NOMO-1 (cell line): ENCODE data around the gene TTC21A.
A peak's percentile ranks its signal among the peaks of the same experiment; 100 is the strongest.

Source experiments
- DNase-seq, 2 experiments: peaks; one replicate each; lab custom pipeline; 2025; ENCODE audit not compliant: unreplicated experiment in 2 of 2; lab: John Stamatoyannopoulos, UW

Gene TTC21A

DNA sequence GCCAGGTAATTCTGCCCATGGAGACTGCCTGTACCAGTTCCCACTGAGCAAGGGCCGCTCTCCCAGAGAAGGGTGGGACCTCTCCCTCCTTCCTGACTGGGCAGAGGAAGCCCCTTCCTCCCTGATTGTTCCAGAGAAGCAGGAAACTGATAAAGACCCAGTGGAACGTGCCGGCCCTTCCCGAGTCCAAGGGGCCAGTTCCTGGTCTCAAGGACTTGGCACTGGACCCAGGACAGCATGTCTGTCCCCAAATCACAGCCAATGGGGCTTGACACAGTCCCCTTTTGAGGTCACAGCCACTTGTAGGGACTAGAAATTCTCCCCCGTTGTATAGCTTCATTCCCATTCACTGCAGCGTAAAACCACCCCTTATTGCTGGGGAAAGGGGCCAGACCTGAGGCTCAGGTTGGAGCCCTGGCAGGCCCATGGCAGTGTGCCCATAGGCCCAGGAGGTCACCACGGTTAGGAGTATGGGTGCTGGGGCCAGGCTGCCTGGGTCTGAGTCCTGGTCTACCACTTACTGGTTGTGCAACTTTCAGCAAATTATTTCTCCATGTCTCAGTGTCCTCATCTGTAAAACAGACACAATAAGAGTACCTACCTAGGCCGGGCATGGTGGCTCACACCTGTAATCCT, 27.8 kb downstream of the TTC21A start:
- DNase-seq: no peak

DNA sequence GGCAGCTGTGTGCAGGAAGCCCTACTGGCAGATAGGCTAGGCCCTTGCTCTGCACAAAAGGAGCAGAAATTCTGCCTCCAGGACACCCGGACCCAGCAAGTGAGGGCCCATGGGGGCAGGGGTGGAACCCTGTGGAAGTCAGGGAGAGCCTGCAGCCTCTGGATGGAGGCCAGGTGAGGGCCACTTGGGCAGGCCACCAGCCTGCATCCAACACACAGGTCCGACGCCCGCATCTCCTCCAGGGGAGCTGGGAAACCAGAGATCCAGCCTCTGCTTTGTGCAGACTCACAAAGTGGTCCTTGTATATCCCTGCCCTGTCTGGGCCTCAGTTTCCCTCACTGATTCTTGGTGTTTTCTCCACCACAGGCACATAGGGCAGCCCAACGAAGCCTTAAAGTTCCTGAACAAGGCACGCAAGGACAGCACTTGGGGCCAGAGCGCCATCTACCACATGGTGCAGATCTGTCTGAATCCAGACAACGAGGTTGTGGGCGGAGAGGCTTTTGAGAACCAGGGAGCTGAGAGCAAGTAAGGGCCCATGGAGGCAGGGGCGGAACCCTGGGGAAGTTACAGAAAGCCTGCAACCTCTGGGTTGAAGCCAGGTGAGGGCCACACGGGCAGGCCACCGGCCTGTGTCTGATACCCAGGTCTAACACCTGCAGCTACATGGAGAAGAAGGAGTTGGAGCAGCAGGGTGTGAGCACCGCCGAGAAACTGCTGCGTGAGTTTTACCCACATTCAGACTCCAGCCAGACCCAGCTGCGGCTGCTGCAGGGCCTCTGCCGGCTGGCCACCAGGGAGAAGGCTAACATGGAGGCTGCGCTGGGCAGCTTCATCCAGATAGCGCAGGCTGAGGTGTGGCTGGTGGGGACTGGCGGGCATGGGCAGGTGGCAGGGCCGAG, 29.3 kb downstream of the TTC21A start:
- no peak for DNase-seq

DNA sequence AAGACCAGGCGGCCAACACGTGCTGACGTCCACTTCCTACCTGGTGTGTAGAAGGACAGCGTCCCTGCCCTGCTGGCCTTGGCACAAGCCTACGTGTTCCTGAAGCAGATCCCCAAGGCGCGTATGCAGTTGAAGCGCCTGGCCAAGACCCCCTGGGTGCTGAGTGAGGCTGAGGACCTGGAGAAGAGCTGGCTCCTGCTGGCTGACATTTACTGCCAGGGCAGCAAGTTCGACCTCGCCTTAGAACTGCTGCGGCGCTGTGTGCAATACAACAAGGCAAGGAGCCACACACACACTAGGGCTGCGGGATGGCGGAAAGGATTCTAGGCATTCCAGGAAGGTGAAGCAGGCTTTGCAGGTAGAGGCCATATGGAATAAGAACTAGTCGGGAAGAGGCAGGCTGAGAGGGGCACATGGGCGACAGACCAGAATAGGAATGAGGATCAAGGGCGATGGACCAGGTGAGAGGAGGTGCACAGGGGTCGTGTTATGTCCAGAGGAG, 30.0 kb downstream of the TTC21A start:
- no peak for DNase-seq

DNA sequence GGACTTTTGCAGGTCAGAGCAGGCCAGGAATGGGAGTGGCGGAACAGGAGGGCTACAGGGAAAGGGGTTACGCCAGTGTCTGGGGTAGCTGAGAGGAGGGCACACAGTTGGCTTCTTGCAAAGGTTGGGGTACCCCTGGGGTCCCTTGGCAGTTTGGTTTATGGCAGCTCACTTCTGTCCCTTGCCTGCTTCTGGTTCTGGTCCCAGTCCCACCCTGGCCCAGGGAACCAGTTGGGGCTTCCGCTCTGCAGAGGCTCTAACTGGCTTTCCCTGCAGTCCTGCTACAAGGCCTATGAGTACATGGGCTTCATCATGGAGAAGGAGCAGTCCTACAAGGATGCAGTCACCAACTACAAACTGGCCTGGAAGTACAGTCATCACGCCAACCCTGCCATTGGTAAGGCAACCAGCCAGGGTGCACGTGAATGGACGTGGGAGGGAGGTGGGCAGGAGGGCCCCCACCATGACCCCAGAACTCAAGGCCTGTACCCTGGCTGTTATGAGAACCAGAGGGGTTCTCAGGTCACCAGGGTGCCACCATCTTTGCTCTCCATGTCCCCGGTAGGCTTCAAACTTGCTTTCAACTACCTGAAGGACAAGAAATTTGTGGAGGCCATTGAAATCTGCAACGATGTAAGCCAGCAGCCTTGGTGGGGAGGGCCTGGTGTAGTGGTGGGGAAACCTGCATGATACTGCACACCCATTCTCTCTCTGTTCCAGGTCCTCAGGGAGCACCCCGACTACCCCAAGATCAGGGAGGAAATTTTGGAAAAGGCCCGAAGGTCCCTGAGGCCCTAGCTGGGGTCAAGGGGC, 30.7 kb downstream of the TTC21A start:
- DNase-seq: no peak

DNA sequence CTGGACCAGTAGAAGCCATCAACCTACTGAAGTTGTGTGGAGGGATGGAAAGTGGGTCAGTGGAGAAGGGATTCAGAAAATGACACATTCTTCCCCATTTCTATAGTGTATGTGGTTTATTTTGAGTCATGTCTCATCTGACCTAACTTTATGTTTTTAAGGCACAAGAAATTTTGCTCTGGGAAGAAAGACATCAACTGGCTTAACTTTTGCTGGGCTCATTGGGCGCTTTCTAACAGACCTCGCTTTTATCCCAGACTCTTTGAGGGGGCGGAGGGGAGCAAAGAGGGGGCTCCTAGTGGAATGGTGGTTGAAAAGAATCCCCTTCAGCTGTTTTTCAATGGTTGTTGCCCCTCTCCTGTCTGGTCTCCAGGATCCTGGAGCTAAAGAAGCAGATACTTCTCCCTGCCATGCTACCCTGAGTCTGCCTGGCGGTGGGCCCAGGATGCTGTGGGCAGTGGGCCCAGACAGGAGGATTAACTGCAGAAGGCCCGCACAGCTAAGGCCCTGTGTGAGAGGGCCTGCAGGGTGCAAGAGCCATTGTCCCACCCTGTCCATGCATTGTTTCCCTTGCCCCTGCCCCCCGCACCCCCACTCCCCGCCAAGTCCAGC, 31.4 kb downstream of the TTC21A start:
- no peak for DNase-seq

DNA sequence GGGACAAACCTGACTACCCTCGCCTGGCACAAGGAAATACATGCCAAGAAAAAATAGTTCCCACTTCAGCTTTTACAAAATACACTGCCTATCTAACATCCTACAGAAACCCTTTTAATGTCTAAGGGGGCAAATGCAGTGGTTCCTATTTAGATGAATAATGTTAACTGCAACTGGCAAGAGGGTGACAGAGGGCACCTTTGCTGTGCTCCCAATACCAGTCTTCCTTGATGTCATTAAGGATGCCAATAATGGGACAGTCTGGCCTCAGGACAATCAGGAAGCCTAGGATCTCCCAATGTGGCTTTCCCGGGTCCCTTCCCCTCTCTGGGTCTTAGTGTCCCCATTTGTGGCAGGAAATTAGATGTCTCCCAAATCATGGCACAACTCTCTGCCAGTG, 32.0 kb downstream of the TTC21A start:
- no peak for DNase-seq

DNA sequence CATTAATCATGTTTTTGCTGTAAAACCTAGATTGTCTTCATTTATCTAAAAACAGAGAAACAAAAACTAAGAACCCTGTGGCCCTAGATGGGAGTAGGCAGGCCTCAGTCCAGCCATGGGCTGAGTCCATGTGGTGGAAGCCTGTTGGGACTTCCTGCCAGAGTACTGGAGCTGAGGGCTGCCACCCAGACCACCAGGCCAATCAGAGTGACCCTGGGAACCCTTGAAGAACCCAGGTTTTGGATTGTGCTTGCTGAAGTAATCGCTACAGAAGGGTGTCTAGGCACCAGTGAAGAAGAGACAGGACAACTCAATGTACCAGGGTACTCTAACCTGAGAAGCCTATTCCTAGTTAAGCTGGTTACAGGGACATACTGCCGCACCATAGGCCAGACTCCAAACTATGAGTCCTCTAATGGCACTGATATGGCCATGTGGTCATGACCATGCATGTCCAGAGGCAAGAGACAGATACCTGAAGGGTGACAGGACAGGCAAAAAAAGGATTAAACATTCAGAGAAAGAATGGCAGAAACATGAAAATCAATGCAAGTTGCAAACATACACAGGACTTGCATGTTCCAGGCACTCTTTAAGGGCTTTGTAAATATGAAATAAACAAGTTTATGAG, 33.0 kb downstream of the TTC21A start:
- DNase-seq: no peak

DNA sequence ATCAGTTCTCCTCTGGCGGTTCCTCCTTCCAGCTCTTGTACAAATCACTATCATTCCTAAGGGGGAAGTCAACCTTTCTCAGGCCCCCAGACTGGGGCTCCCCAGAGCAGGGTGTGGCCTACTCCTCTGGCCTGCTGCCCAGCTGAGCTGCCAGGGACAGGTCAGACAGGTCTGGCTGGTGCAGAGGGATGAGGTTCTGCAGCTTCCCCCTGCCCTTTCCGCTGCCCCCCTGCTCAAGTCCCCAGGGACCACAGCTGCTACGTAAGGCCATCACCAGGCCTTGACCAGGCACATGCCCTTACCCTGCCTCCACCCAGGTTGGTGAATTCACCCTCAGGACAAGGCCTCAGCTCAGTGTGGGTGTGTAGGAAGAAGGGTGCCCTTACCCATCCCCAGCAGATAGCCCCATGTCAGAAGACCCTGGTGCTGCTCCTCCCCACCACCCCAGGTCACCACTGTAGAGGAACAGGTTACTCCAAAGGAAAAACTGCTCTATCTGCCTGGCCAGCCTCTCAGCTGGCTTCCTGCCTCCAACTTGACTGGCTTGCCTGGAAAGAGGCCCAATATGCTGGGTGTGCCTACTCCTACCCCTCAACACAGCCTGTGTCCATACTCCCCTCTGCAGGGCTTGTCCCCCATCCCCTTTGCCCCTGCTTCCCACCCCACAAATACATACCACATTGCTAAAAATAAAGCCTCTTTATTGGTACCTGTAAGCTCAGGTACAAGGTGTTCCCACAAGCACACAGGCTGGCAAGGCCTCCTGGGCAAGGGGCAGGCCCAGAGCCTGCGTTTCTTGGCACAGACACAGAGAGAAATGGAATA, 33.9 kb downstream of the TTC21A start:
- DNase-seq: peak; percentile 11 to 33

DNA sequence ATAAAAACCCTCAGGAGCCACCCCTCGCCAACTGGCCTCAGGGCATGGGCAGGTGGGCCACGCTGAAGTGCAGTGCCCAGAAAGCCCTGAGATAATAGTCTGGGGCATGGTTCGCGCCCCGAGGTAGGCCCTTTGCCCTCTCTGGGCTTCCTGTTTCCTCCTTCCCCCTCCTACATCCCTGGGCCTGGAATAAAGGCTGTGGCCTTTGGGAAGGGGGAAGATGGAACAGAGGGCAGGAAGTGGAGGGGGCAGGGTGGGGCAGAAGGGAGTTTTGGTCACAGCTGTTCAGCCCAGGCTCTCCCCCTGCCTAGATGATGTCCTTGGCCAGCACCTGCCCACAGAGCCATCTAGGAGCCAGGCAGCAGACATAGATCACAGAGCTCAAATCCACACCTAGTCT, 34.6 kb downstream of the TTC21A start:
- DNase-seq: no peak

DNA sequence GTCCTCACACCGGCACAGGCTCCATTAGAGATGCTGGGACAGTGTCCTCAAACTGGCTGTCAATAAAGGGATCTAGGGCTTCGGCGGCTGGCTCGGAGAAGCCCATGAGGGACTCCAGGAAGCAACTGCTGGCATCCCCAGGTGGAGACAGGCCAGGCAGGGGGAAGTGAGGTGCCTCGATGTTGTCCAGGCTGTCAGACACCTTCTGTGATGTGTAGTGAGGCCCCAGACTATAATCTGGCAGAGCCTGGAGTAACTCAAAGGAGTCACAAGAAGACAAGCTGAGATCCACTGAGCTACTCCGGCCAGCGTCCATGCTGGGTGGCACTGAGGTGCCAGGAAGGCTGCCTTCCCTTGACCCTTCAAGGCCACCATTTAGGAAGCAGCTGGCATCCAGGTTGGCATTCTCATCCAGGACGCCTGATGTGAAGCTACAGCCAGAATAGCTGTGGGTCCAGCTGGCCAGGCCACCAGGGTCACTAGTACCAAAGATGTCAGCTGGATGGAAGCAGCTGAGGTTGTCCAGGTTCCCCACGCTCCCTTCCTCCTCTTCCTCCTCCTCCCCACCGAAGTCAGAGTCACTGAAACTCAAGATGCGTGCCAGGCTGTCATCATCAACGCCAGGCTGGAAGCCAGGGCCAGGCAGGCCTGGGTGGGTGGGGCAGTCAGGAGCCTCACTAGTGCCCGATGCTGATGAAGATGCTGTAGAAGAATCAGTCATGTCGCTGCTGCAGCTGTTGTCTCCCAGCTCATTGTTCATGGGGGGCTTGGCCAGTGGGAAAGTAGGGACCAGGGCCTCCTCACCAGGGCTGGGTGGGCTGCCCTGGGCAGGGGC, 35.8 kb downstream of the TTC21A start:
- no peak for DNase-seq

DNA sequence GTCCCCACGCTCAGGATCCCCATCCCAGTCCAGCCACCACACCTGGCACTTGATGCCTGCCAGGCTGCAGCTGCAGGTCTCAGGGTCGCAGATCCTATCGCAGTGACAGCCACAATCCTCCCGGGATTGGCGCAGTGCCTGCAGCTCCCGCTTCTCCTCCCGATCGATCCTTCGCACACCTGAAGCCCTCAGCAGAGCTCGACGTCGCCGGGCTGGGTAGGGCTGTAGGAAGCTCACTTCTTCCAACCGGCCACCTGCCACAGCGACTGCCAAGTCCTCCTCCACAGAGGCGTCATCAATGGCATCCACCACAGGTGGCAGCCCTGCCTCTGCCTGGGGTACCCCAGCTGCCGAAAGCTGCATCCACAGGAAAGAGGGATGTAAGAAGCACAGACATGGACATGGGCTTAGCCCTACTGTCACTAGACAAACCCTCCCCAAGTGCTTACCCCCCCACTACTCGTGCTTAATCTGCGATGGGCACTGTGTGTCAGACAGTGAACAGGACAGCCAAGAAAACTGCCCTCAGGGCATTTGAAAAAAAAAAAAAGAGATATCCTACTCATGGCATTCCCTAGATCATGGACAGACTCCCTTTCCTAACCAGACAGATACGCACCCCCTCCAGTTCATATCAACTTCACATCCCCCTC, 36.7 kb downstream of the TTC21A start:
- no peak for DNase-seq

DNA sequence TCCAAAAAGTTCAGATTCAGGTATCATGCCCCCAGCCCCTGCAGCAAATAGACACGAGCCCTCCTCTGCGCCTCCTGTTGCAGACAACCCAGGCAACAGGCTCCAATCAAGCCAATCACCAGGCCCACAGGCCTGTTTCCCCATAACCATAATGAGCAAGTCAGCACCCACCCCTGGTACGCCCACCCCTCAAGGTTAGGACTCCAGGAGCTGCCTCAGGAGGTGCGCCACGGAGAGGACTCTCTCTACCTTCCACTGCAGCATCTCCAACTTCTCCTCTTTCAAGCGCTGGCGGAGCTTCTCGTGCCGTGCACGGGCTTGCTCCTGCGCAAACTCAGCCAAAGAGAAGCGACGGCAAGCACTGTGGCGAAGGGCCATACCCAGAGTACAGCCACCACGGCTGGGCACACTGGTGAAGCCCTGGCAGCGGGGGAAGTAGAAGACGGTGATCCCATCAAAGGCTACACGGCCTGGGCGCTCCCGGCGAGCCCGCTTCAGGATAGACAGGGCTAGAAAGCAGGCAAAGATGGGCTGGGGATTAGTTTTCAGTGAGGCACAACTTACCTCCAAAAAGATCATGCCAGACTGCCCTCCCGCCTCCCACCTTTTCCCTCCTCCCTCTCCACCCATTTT, 37.4 kb downstream of the TTC21A start:
- DNase-seq: no peak

DNA sequence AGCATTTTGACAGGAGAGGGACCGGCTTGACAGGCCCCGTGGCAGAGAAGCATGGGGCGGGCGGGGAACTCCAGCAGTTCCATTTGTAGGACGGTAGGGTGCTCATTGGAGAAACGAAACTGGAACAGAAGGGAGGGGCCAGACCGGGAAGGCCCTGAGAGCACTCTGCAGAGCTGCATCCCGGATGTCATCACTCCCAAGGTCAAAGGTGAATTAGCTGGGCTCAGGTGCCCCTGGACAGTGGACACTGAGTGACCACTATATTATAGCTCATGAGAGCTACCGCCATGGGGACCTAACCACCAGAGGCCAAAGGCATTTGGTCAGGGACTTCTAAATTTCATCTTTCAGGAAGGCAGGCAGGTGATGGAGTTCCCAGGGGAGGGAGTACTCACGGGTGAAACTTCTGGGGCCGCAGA, 38.6 kb downstream of the TTC21A start:
- DNase-seq: peak; percentile 23 to 56

DNA sequence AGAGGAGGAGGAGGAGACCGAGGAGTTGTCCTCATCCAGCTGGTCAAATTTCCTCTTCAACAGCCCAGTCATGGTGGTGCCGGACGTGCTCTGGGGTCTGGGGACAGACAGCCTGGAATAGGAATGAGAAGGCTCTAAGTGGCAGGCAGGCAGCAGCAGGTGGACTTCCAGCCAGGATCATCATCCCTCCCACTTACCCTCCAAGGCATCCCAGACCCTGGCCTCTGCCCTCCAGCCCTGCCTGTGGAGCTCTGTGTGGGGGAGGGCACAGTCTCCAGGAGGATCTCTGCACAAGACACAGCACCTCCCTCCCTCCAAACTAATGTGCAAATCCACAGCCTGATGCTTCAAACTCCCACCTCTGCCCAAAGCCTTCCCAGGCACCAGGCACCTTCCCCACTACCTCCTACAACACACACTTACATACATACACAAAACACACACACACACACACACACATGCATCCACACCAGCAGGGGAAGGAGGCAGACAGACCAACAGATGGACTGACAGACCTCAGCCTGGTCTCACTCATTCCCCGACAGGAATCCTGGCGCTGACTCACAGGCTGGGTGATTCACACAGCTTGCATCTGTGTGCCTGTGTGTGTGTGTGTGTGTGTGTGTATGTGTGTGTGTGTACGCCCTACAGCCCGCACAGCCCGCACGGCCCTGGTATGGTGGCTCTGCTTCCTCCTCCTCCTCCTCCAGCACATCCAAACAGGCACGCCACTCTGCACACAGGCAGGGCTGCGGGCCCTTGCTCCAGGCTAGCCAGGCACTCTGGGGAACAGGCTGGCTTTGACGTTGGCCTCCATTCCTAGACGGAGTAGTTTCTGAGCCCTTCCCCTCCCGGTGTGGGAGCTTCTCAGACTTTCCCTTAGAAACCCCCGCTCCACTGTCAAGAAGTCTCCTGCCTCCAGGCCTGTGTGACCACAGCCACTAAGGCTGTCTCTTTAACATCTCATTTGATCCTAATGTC, 39.4 kb downstream of the TTC21A start:
- peak; percentile 57 to 86 for DNase-seq

DNA sequence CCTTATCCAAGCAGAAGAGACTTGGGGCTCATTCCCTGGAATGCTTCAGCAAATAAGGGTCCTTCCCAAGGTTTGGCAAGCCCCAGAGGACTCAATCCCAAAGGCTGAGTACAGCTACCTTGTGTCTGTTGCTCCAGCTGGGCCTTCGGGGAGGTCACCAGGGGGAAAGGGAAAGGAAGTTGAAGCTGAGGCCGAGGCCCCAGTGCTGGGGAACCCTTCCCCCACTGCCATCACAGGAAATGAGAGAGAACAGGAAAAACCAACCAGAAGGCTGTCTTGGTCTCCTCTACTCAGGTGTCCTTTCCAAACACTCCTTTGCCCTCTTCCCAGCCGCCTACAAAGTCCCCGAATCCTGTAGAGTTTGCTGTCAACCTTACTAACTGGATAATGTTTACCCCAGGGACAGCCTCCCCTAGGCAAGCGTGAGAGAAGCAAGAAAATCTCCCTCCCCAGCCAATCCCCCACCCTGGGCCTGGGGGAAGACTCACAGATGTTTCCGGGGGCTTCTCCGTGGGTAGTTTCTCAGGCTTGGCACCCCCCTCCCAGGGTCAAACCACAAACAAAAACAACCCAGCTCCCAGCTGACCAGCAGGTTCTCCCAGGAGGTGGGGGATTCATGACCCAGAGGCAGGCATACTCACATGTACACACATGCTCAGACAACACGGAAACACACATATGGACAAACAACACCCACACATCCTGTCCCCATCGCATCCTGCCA, 40.4 kb downstream of the TTC21A start:
- peak; percentile 21 to 35 for DNase-seq
